Stimulated activated naive CD8-positive, alpha-beta T cell treated with anti-CD3 and anti-CD28 coated beads, Interleukin-15, Interleukin-2, amounts not matched to agents 100 ng/mL and 50 ng/mL, for 24 hours (primary cell): ENCODE results near the gene ZNF423.

Experiments used
- H3K27ac Mint-ChIP-seq: one replicate; pipeline ENCODE4 v1.8.0; 2021; ENCODE audit warnings: mild to moderate bottlenecking, mixed read lengths
- H3K27me3 Mint-ChIP-seq: one replicate; pipeline ENCODE4 v1.8.0; 2021; ENCODE audit warnings: mixed read lengths
- H3K36me3 Mint-ChIP-seq: one replicate; pipeline ENCODE4 v1.8.0; 2021; ENCODE audit warnings: low read depth, mixed read lengths
- H3K4me1 Mint-ChIP-seq: one replicate; pipeline ENCODE4 v1.8.0; 2021; ENCODE audit warnings: low read depth, mixed read lengths
- H3K4me3 Mint-ChIP-seq: one replicate; pipeline ENCODE4 v1.8.0; 2021; ENCODE audit warnings: mild to moderate bottlenecking, mixed read lengths
- H3K9me3 Mint-ChIP-seq: one replicate; pipeline ENCODE4 v1.8.0; 2021; ENCODE audit warnings: mixed read lengths

ZNF423 gene

GRCh38 chr16:49625311-49626065, 230.4 kb downstream of the ZNF423 start:
- Mint-ChIP-seq H3K27me3 (no peaks in the 10 kb centered on the region), H3K36me3 (no peaks in the 10 kb centered on the region), H3K27ac (no peak overlapping the region), H3K9me3 (no peaks in the 10 kb centered on the region), H3K4me3 (no peak overlapping the region), H3K4me1 (no peaks in the 10 kb centered on the region)

- Mint-ChIP-seq H3K36me3 (no peaks in the 10 kb centered on the region), H3K27ac (no peak overlapping the region), H3K4me3 (no peak overlapping the region), H3K4me1 (no peaks in the 10 kb centered on the region), H3K9me3 (no peaks in the 10 kb centered on the region), H3K27me3 (no peaks in the 10 kb centered on the region)
These were observed 232.2 kb downstream of the ZNF423 start for GRCh38 chr16:49623501-49624266.

GRCh38 chr16:49622421-49623402, 233.2 kb downstream of the ZNF423 start:
- H3K36me3 Mint-ChIP-seq = no peaks in the 10 kb centered on the region
- H3K27me3 Mint-ChIP-seq = no peaks in the 10 kb centered on the region

GRCh38 chr16:49622084-49622390, 233.9 kb downstream of the ZNF423 start:
- H3K4me1 Mint-ChIP-seq = no peaks in the 10 kb centered on the region
- H3K27ac Mint-ChIP-seq = no peak overlapping the region
- H3K4me3 Mint-ChIP-seq = no peak overlapping the region
- H3K9me3 Mint-ChIP-seq = no peaks in the 10 kb centered on the region
- H3K36me3 Mint-ChIP-seq = no peaks in the 10 kb centered on the region
- no peaks in the 10 kb centered on the region for H3K27me3 Mint-ChIP-seq

More at GRCh38 chr16:49622421-49623402, 233.2 kb downstream of the ZNF423 start:
- Mint-ChIP-seq H3K4me1 (no peaks in the 10 kb centered on the region), H3K4me3 (no peak overlapping the region), H3K9me3 (no peaks in the 10 kb centered on the region), H3K27ac (no peak overlapping the region)

GRCh38 chr16:49621241-49622083, 234.4 kb downstream of the ZNF423 start:
- no peak overlapping the region for H3K27ac Mint-ChIP-seq
- H3K27me3 Mint-ChIP-seq = no peaks in the 10 kb centered on the region
- H3K36me3 Mint-ChIP-seq = no peaks in the 10 kb centered on the region
- H3K9me3 Mint-ChIP-seq = no peaks in the 10 kb centered on the region
- H3K4me1 Mint-ChIP-seq = no peaks in the 10 kb centered on the region
- H3K4me3 Mint-ChIP-seq = no peak overlapping the region

- Mint-ChIP-seq H3K36me3 (no peaks in the 10 kb centered on the region), H3K4me3 (no peak overlapping the region), H3K27ac (no peak overlapping the region), H3K4me1 (no peaks in the 10 kb centered on the region), H3K9me3 (no peaks in the 10 kb centered on the region), H3K27me3 (no peaks in the 10 kb centered on the region)
These were observed 235.1 kb downstream of the ZNF423 start for GRCh38 chr16:49620869-49621240.

- H3K4me3 Mint-ChIP-seq = no peak overlapping the region
- H3K36me3 Mint-ChIP-seq = no peaks in the 10 kb centered on the region
- no peaks in the 10 kb centered on the region for H3K27me3 Mint-ChIP-seq
- no peaks in the 10 kb centered on the region for H3K4me1 Mint-ChIP-seq
- no peaks in the 10 kb centered on the region for H3K9me3 Mint-ChIP-seq
- H3K27ac Mint-ChIP-seq = no peak overlapping the region
These were observed 235.6 kb downstream of the ZNF423 start for GRCh38 chr16:49620158-49620868.

- Mint-ChIP-seq H3K27ac (no peak overlapping the region), H3K27me3 (no peaks in the 10 kb centered on the region), H3K36me3 (no peaks in the 10 kb centered on the region), H3K4me3 (no peak overlapping the region), H3K4me1 (no peaks in the 10 kb centered on the region), H3K9me3 (no peaks in the 10 kb centered on the region)
These were observed 236.1 kb downstream of the ZNF423 start for GRCh38 chr16:49619811-49620157.

GRCh38 chr16:49618955-49619354, 237.0 kb downstream of the ZNF423 start:
- no peak overlapping the region for H3K27ac Mint-ChIP-seq
- H3K4me1 Mint-ChIP-seq = no peaks in the 10 kb centered on the region
- H3K27me3 Mint-ChIP-seq = no peaks in the 10 kb centered on the region
- no peak overlapping the region for H3K4me3 Mint-ChIP-seq
- no peaks in the 10 kb centered on the region for H3K9me3 Mint-ChIP-seq
- no peaks in the 10 kb centered on the region for H3K36me3 Mint-ChIP-seq

GRCh38 chr16:49617710-49618330, 238.1 kb downstream of the ZNF423 start:
- H3K27me3 Mint-ChIP-seq = no peaks in the 10 kb centered on the region
- no peaks in the 10 kb centered on the region for H3K9me3 Mint-ChIP-seq
- H3K36me3 Mint-ChIP-seq = no peaks in the 10 kb centered on the region
- H3K27ac Mint-ChIP-seq = no peak overlapping the region
- H3K4me1 Mint-ChIP-seq = no peaks in the 10 kb centered on the region
- H3K4me3 Mint-ChIP-seq = no peak overlapping the region

- H3K9me3 Mint-ChIP-seq = no peaks in the 10 kb centered on the region
- no peak overlapping the region for H3K27ac Mint-ChIP-seq
- H3K4me3 Mint-ChIP-seq = no peak overlapping the region
- H3K27me3 Mint-ChIP-seq = no peaks in the 10 kb centered on the region
- H3K4me1 Mint-ChIP-seq = no peaks in the 10 kb centered on the region
- H3K36me3 Mint-ChIP-seq = no peaks in the 10 kb centered on the region
These were observed 238.8 kb downstream of the ZNF423 start for GRCh38 chr16:49617016-49617629.

GRCh38 chr16:49615576-49615975, 240.3 kb downstream of the ZNF423 start:
- peaks cover 7% of the 10 kb centered on the region for H3K27me3 Mint-ChIP-seq
- H3K4me3 Mint-ChIP-seq = no peak overlapping the region
- no peak overlapping the region for H3K27ac Mint-ChIP-seq
- H3K4me1 Mint-ChIP-seq = no peaks in the 10 kb centered on the region
- H3K36me3 Mint-ChIP-seq = no peaks in the 10 kb centered on the region
- no peaks in the 10 kb centered on the region for H3K9me3 Mint-ChIP-seq

GRCh38 chr16:49610983-49611382, 244.9 kb downstream of the ZNF423 start:
- Mint-ChIP-seq H3K4me1 (no peaks in the 10 kb centered on the region), H3K4me3 (no peak overlapping the region), H3K9me3 (no peaks in the 10 kb centered on the region), H3K36me3 (no peaks in the 10 kb centered on the region), H3K27ac (no peak overlapping the region), H3K27me3 (peaks cover 15% of the 10 kb centered on the region)
